Measurements from ENCODE around the gene OR6X1. TPM values are rescaled to one million over a fixed set of nuclear protein-coding genes. Genes with fewer than 3 reads are reported as not detected.

The OR6X1 gene
- total and polyA plus RNA-seq, 2 of the 8 experiments (the other 6 are each of a cell fraction or from before 2014, with no cell fraction given): not detected

GRCh38 chr11:123742724-123743120, 11.6 kb downstream of the OR6X1 start:
- Histone ChIP-seq H4K5ac (ENCODE audit: insufficient read length, low read depth, low read length) (peak overlapping the region; percentile 90), H2BK20ac (ENCODE audit: low read length) (no peak overlapping the region; the same call in 1 of the 2 replicates), H2AK5ac (ENCODE audit: low read depth, low read length) (no peak overlapping the region), H3K23ac (ENCODE audit: insufficient read length) (no peak overlapping the region), H2BK120ac (replicated peaks; ENCODE audit: low read depth, low read length) (peak overlapping the region; percentile 7), H3K79me1 (ENCODE audit: low read depth, low read length) (no peaks in the 10 kb centered on the region), H3K4me2 (ENCODE audit: insufficient read depth in 1 of 2, low read depth in 2 of 2, low read length in 2 of 2) (peak overlapping the region; percentile 76 to 84), H3K4ac (replicated peaks; ENCODE audit: insufficient read length, low read depth, low read length) (peak overlapping the region; percentile 79), H3K14ac (ENCODE audit: insufficient read length) (no peak overlapping the region), H3K27me3 (replicated peaks in 1 of 4; ENCODE audit: control insufficient read depth in 3 of 4, extremely low read depth in 1 of 4, insufficient read depth in 3 of 4, low read length in 3 of 4) (no peaks in the 10 kb centered on the region), H3K79me2 (ENCODE audit: control insufficient read depth in 1 of 2, insufficient read depth in 2 of 2, low read length in 2 of 2) (peaks cover 29 to 36% of the 10 kb centered on the region in 2 experiments), H3K4me3 (ENCODE audit: extremely low read depth in 1 of 4, insufficient read depth in 2 of 4, low read depth in 3 of 4, low read length in 4 of 4) (peak overlapping the region; percentile 82 to 95 (median 89); a peak in 7 of 8 replicates), H3K9me3 (ENCODE audit: insufficient read depth in 2 of 2, low read depth in 1 of 2, low read length in 1 of 2) (peaks cover 7 to 10% of the 10 kb centered on the region in 2 experiments), H3K36me3 (ENCODE audit: control insufficient read depth in 2 of 4, insufficient read depth in 4 of 4, low read length in 3 of 4) (peaks cover 10 to 24% (median 21%) of the 10 kb centered on the region in 4 experiments), H3K9ac (replicated peaks in 1 of 4; ENCODE audit: extremely low read depth in 1 of 4, low read depth in 3 of 4, low read length in 3 of 4) (peak overlapping the region in 1 of 4 experiments; percentile 10; a peak in 3 of 7 replicates), H4K91ac (replicated peaks; ENCODE audit: insufficient read length, low read length) (peak overlapping the region; percentile 54), H3K23me2 (ENCODE audit: low read depth, low read length) (peaks cover 11% of the 10 kb centered on the region), H3K4me1 (replicated peaks in 1 of 4; ENCODE audit: control insufficient read depth in 3 of 4, insufficient read depth in 4 of 4, low read length in 3 of 4) (peaks cover 4 to 32% (median 17%) of the 10 kb centered on the region in 4 experiments; a peak in 6 of 7 replicates), H3K27ac (ENCODE audit: low read depth, low read length) (peak overlapping the region; percentile 77; the same call in 1 of the 2 replicates), H4K20me1 (replicated peaks in 1 of 2; ENCODE audit: control insufficient read depth in 1 of 2, insufficient read depth in 2 of 2, low read length in 2 of 2) (peaks cover 0 to 1% of the 10 kb centered on the region in 2 experiments), H4K8ac (ENCODE audit: extremely low read depth, insufficient read depth, low read length) (no peak overlapping the region), H2BK12ac (ENCODE audit: low read depth, low read length) (peak overlapping the region; percentile 44; the same call in 1 of the 2 replicates), H3K56ac (replicated peaks; ENCODE audit: insufficient read length, low read depth, low read length) (peak overlapping the region; percentile 94), H2AFZ (ENCODE audit: low read length) (no peak overlapping the region), H2BK15ac (ENCODE audit: low read length) (no peak overlapping the region), H2BK5ac (ENCODE audit: low read depth, low read length) (peak overlapping the region; percentile 95; the same call in 1 of the 2 replicates), H3K18ac (ENCODE audit: extremely low read depth, low read length) (peak overlapping the region; percentile 80)
- WGBS, 2 experiments (ENCODE audit: extremely low coverage in 1 of 2, insufficient coverage in 1 of 2, insufficient read length in 1 of 2, insufficient replicate concordance in 2 of 2, low coverage in 1 of 2, low lambda C conversion rate in 2 of 2, missing lambda C conversion rate in 1 of 2): 1% methylated on average over 3 of the region's 3 CpGs; no CpG with 5 or more reads in 1 of the 2 experiments
- TF ChIP-seq CHD2 (IDR thresholded peaks at IDR 0.05; ENCODE audit: low read length): no peak
- TF ChIP-seq TBP (IDR thresholded peaks at IDR 0.05; ENCODE audit: low read depth, low read length): peak; percentile 40; the same call in 1 of the 2 replicates
- TF ChIP-seq GTF2F1 (IDR thresholded peaks at IDR 0.05; ENCODE audit: borderline replicate concordance, low read depth, low read length): 0 out of 2 replicates have a peak, but pooled peaks have one; percentile 39
- no peak for TF ChIP-seq ZNF274 (IDR thresholded peaks at IDR 0.05; ENCODE audit: borderline replicate concordance, extremely low read depth, low read length)
- TF ChIP-seq ASH2L (IDR thresholded peaks at IDR 0.05; ENCODE audit: low read length): peak; percentile 48
- ChIA-PET CTCF (ENCODE audit: partially characterized antibody) (no interaction called here), POLR2A (ENCODE audit: partially characterized antibody) (interaction anchor here (1.4 to 2.6 kb wide), 3 partner anchors 9 to 33 kb away, joined by 3 to 12 read pairs (median 11); no protein-coding TSS in a partner anchor)
- no peak for DNase-seq (ENCODE audit: low read depth in 1 of 2, low spot score in 2 of 2)
- FAIRE-seq: no peak
